GM12873 (cell line): ENCODE measurements around the gene RIBC2.

Experiments
- TF ChIP-seq, protein P1 (sequence below): IDR thresholded peaks from 2 replicates; pipeline ENCODE4 v1.5.1; 2012; ENCODE audit warnings: low read depth, mild to moderate bottlenecking, moderate library complexity, low read length, control low read depth; ENCODE audit not compliant: insufficient read depth; ENCODE audit errors: missing control alignments

Gene RIBC2

DNA sequence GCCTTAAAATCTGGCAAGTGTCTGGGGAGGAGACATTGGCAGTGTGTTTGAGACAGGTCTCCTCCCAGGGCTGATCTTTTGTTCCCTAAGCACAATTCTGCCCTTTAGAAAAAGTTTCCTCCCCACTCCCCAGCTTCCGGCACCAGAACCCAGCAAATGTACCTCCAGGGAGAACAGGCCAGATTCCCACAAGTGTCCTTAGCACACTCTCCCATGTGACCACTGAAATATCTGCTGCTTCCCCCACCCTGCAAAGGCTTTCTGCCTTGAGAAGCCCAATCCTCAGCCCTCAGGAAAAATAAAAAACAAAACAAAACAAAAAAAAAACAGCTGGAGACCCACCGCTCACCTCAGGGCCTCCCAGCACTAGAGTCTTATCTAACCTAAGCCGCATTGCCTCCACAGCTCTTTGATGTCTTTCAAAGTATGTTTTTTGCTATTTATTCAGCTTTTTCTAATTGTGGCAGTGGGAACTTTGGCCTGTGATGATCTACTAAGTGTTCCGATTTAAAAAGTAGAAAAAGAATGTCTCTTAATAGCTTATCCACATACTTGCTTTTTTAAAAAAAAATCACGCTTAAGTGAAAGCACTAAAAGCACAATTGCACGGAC, 60.2 kb downstream of the RIBC2 start:
- TF ChIP-seq, protein P1, sequence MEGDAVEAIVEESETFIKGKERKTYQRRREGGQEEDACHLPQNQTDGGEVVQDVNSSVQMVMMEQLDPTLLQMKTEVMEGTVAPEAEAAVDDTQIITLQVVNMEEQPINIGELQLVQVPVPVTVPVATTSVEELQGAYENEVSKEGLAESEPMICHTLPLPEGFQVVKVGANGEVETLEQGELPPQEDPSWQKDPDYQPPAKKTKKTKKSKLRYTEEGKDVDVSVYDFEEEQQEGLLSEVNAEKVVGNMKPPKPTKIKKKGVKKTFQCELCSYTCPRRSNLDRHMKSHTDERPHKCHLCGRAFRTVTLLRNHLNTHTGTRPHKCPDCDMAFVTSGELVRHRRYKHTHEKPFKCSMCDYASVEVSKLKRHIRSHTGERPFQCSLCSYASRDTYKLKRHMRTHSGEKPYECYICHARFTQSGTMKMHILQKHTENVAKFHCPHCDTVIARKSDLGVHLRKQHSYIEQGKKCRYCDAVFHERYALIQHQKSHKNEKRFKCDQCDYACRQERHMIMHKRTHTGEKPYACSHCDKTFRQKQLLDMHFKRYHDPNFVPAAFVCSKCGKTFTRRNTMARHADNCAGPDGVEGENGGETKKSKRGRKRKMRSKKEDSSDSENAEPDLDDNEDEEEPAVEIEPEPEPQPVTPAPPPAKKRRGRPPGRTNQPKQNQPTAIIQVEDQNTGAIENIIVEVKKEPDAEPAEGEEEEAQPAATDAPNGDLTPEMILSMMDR = no peak

DNA sequence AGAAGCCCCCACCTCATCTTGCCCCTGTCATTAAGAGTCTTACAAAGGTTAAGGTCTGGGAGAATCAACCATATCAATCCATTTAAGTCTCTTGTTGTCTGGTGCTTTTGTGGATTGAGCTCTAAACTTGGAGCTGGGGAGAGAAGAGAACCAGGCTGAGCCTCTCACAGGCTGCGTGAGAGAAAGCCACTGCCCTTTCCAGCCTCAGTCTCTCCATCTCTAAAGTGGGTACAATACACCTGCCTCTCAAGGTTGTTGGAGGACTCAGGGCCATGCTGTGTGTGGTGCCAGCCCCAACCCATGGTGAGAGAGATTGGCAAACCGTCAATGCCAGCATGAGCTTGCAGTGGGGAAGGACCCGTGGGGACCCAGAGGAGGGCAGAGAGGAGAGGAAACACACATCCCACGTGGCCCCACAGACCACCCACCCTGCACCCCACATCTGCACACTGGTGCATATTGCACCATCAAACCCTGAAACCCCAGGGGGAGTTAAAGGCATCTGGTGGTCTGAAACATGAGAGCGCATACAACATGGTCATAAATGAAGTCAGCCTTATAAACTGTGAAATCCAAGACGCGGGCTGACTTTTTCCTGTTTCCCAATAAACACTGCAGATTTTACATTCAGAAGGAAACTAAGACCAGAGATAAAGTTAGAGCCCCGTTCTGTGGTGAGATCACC, 61.7 kb downstream of the RIBC2 start:
- TF ChIP-seq, protein P1 = no peak

DNA sequence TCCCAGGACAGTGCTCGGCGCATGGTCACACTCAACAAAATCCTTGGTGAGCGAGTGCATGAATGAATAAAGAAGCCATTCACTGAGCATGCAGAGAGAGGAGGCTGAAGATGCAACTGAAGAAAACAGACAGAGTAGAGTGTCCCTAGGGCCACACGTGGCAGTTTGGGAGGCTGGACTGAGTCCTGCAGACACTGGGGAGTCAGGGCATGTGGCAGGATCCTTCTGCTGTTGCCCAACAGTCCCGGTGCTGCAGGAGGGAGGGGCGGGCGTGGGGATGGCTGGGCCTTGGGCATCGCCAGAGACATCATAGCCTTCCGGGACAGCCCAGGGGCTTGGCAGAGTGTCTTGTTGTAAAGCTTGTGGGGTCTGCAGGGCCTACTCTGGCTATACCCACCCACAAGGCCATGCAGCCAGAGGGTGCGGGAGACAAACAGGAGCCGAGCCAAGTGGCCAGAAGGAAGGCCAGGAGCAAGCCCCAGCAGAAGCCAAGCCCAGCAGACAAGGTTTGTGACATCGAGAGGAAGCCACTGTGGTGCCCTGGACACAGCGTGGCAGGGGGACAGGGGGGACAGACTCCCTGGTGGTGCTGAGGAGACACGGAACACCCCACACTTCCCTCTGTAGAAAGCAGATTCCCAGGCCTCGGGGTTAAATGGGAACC, 62.5 kb downstream of the RIBC2 start:
- TF ChIP-seq, protein P1 = no peak

DNA sequence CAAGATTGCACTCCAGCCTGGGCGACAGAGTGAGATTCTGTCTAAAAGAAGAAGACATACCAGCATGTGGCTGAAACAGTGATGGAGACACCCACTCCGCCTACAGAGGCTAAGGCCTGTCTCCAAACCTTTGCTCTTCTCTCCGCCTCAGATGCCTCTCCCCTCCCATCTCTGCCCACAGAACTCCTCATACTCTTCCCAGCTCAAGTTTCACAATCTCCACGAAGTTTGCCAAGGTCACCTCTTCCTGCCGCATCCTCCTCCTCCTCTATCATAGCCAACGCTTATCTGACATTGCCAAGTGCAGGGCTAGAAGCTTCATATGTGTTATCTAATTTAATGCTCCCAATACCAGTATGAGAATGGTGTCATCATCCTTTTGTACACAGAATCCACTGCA, 63.3 kb downstream of the RIBC2 start:
- TF ChIP-seq, protein P1 = no peak

DNA sequence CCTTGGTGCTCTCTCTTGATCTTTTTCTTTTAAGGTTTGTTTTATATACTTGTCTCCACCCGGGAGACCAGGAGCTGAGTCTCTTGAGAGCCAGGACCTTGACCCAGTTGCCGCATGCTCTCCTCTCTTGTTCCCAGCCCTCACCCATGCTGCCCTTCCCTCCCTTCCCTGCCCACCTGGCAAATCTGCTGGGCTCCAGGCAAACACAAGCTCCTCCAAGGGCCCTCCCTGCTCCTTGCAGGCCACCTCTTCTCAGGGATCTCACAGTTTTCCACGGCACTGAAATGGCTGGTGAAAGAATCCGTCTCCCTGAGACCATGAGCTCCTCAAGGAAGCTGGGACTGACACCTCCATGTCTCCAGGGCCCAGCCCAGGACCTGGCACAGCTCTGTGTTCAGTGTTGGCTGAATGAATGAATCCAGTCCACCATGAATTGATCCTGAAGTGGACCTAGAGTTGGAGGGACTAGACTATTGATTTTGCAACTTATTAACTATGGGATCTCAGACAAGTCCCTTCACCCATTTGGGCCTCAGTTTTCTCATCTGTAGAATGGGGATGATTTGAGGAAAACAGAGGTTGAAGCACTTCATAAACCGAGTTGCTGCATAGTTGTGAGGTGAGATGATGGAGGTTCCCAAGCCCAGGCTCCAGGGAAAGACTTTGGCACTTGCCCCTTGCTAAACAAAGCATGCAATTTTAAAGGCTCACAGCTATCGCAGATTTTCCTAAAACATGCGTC, 64.0 kb downstream of the RIBC2 start:
- TF ChIP-seq, protein P1 = no peak

DNA sequence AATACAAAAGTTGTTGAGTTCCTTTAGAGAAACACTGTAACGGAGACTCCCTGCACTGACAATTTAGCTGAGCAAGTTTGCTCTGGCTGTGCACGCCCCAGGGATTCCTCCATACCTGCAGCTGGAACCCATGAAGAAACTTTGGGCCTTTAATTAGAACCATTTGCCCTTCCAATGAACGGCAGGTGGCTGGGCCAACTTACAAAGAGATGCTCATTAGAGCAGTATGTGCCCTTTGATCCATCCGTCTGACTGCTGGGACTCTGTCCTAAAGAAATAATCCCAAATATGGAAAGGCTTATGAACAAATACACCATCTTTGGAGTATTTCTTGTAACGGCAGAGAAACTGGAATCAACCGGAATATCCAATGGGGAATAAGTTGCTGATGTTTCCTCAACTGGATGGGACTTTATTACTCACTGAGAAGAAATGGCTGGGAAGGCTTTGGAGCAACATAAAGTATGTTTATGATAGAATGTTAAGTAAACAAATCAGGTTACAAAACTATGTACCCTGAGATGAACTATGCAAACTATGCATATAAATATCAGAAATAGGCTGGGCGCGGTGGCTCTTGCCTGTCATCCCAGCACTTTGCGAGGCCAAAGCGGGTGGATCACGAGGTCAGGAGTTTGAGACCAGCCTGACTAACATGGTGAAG, 64.7 kb downstream of the RIBC2 start:
- TF ChIP-seq, protein P1 = no peak
